Endothelial cell (in vitro differentiated cells): ENCODE results near the gene FAM3C. TPM values are rescaled to one million over a fixed set of nuclear protein-coding genes. Genes with fewer than 3 reads are reported as not detected.

ENCODE experiments used
- DNase-seq: peaks from one replicate; pipeline ENCODE4 v3.0.0; 2021; ENCODE audit warnings: low spot score
- H3K27ac Mint-ChIP-seq: one replicate; pipeline ENCODE4 v1.8.0; 2021; ENCODE audit warnings: mixed read lengths, inconsistent platforms; ENCODE audit not compliant: unreplicated experiment
- H3K27me3 Mint-ChIP-seq: one replicate; pipeline ENCODE4 v1.8.0; 2021; ENCODE audit warnings: mild to moderate bottlenecking, moderate library complexity, mixed read lengths, inconsistent platforms; ENCODE audit not compliant: unreplicated experiment
- H3K36me3 Mint-ChIP-seq: one replicate; pipeline ENCODE4 v1.8.0; 2021; ENCODE audit warnings: mild to moderate bottlenecking, low read depth, mixed read lengths, inconsistent platforms; ENCODE audit not compliant: unreplicated experiment
- H3K4me1 Mint-ChIP-seq: one replicate; pipeline ENCODE4 v1.8.0; 2021; ENCODE audit warnings: mild to moderate bottlenecking, mixed read lengths, inconsistent platforms; ENCODE audit not compliant: unreplicated experiment
- H3K4me3 Mint-ChIP-seq: one replicate; pipeline ENCODE4 v1.8.0; 2021; ENCODE audit warnings: mild to moderate bottlenecking, mixed read lengths, inconsistent platforms; ENCODE audit not compliant: unreplicated experiment
- H3K9me3 Mint-ChIP-seq: one replicate; pipeline ENCODE4 v1.8.0; 2021; ENCODE audit warnings: mixed read lengths, inconsistent platforms; ENCODE audit not compliant: unreplicated experiment
- total RNA-seq: library from RNA; stranded (reverse); fragmentation: NEBNext Ultra II Directional; extraction: Animal tissue kit (Norgen Biotek cat#: 25700); gene quantifications from one replicate; pipeline ENCODE4 v1.2.1, GENCODE V29; 2021; ENCODE audit not compliant: unreplicated experiment
- TF ChIP-seq, protein P1 (sequence below): fragments of 200-600 bp; sonication (generic); IDR thresholded peaks from one replicate; pipeline ENCODE4 v1.5.0; 2021; ENCODE audit warnings: antibody characterized with exemption; ENCODE audit not compliant: unreplicated experiment

The FAM3C gene
- total RNA-seq, 1 donor from 2014 or later = 50.9 TPM

DNA sequence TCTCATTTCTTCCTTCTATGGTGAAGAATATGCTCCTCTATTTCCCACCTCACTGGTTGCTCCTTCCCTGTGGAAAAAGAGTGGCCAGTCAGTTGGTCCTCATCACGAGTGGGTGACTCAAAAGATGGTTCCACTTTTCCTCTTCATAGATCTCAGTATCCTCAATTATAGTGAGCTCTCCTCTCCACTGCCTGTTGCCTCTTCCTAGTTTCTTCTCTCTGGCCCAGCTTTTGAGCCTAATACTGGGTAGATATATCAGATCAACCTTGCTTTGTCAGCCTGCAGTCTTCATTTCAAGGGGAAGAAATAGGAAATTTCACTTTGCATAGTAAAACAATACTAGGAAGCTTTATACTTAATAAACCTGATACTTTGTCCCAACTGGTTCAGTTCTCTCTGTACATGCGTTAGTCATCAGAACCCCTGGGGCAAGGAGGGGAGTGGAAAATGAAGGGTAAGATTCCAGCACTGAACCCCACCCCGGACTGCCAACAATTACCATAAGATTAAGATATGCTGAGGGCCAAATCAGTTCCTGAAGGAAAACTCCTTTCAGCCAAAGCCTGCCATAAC is 82.8 kb downstream of the FAM3C start:
- DNase-seq = no peak
- Mint-ChIP-seq H3K27ac (no peak overlapping the region), H3K36me3 (no peaks in the 10 kb centered on the region), H3K4me1 (no peaks in the 10 kb centered on the region), H3K4me3 (no peak overlapping the region), H3K9me3 (no peaks in the 10 kb centered on the region), H3K27me3 (peaks cover 3% of the 10 kb centered on the region)
- TF ChIP-seq, protein P1, sequence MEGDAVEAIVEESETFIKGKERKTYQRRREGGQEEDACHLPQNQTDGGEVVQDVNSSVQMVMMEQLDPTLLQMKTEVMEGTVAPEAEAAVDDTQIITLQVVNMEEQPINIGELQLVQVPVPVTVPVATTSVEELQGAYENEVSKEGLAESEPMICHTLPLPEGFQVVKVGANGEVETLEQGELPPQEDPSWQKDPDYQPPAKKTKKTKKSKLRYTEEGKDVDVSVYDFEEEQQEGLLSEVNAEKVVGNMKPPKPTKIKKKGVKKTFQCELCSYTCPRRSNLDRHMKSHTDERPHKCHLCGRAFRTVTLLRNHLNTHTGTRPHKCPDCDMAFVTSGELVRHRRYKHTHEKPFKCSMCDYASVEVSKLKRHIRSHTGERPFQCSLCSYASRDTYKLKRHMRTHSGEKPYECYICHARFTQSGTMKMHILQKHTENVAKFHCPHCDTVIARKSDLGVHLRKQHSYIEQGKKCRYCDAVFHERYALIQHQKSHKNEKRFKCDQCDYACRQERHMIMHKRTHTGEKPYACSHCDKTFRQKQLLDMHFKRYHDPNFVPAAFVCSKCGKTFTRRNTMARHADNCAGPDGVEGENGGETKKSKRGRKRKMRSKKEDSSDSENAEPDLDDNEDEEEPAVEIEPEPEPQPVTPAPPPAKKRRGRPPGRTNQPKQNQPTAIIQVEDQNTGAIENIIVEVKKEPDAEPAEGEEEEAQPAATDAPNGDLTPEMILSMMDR = no peak

DNA sequence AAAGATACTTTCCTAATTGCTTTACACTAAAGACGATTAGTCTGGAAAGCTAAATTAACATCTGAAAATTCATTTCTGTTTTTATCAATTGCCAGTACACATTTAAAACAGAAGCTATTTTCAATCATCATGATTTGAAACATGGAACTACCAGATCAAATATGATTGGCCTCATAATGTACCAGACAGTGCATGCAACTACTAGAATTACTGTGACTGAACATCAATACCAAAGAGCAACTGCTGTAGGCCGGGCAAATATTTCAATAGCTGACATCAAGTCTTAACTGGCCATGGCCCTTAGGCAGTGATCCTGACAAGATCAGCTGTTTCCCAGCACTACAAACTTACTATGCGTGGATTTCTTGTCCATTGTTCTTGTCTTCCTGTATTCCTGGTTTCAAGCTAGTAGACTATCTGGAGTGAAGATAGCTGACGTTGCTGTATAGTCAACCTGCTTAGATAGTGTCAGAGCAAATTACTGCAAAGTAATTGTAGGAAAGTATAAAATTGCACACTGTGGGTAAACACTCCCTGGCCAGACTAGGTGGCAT is 89.0 kb downstream of the FAM3C start:
- H3K36me3 Mint-ChIP-seq = no peaks in the 10 kb centered on the region
- no peaks in the 10 kb centered on the region for H3K9me3 Mint-ChIP-seq
- TF ChIP-seq, protein P1 = no peak
- no peaks in the 10 kb centered on the region for H3K27me3 Mint-ChIP-seq
- no peak for DNase-seq
- H3K4me1 Mint-ChIP-seq = peaks cover 11% of the 10 kb centered on the region
- no peak overlapping the region for H3K4me3 Mint-ChIP-seq
- no peak overlapping the region for H3K27ac Mint-ChIP-seq

DNA sequence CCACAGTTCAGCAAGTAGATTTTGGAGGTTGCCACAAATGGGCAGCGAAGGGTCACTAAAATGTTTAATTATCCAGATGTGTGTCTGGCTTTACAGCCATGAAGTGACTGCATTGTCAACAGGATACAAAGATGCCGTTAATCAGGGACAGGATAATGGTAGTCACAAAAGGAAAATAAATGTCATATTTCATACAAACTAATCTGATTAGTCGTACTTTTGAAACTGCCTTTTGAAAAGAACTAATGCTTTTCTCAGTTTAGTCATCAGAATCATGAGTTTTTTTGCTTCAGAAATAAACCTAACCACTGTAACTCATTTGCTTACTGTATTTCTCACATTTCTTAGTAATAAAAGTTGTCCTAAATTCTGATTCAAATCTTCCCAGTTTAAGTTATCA is 89.5 kb downstream of the FAM3C start:
- DNase-seq = no peak
- Mint-ChIP-seq H3K36me3 (no peaks in the 10 kb centered on the region), H3K27me3 (no peaks in the 10 kb centered on the region), H3K9me3 (no peaks in the 10 kb centered on the region), H3K27ac (no peak overlapping the region), H3K4me3 (no peak overlapping the region), H3K4me1 (peaks cover 11% of the 10 kb centered on the region)
- TF ChIP-seq, protein P1 = no peak

DNA sequence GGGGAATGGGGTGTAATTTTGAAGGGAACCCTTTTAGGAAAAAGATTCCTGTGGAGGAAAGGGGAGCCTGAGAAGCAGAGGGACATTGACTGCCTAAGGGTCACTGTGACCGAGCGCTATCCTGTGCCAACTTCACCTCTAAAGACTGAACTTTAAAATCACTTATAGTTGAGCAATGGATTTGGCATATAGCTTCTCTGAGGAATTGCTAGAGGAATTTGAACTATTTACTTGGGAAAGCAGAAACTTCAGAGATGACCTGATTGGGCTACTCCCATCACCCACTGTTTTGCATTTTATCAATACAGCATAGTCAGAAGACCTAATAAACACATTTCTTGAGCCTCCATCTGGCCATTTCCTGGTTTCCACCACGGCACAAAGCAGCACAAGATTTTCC is 91.0 kb downstream of the FAM3C start:
- no peaks in the 10 kb centered on the region for H3K9me3 Mint-ChIP-seq
- no peak overlapping the region for H3K27ac Mint-ChIP-seq
- DNase-seq = no peak
- H3K4me3 Mint-ChIP-seq = no peak overlapping the region
- H3K36me3 Mint-ChIP-seq = no peaks in the 10 kb centered on the region
- TF ChIP-seq, protein P1 = no peak
- H3K4me1 Mint-ChIP-seq = peaks cover 11% of the 10 kb centered on the region
- no peaks in the 10 kb centered on the region for H3K27me3 Mint-ChIP-seq

DNA sequence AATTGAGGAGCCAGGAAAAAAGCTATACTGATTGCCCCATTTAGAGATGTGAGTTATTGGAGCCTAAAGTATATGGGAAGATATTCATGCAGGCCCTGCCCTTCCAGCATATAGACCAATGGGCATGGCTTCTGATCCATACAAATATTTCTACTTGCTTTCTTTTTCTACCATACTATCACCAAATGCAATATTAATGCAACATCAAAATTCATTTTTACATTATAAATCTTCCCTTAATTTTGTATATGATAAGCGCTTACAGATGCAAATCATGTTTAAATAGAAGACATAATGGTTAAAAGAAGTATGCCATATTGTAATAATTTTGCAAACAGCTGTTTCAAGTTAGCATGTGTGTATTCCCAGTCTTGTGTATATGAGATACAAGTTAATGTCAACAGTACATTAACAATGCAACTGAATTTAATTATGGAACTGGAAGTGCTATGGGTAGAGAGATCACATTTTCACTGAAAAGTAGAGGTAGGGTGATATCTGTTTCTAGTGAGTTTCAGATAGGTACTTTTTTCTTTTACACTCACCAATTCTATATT is 91.9 kb downstream of the FAM3C start:
- Mint-ChIP-seq H3K27me3 (no peaks in the 10 kb centered on the region), H3K27ac (no peak overlapping the region), H3K36me3 (no peaks in the 10 kb centered on the region), H3K9me3 (no peaks in the 10 kb centered on the region), H3K4me3 (no peak overlapping the region), H3K4me1 (peaks cover 11% of the 10 kb centered on the region)
- TF ChIP-seq, protein P1 = no peak
- DNase-seq = no peak
